ENCODE results near the gene FAM170A. TPM values are rescaled to one million over a fixed set of nuclear protein-coding genes. Genes with fewer than 3 reads are reported as not detected.

The FAM170A gene
- total and polyA plus RNA-seq, 7 donors: 0.17 to 0.25 TPM; not detected in 5

DNA sequence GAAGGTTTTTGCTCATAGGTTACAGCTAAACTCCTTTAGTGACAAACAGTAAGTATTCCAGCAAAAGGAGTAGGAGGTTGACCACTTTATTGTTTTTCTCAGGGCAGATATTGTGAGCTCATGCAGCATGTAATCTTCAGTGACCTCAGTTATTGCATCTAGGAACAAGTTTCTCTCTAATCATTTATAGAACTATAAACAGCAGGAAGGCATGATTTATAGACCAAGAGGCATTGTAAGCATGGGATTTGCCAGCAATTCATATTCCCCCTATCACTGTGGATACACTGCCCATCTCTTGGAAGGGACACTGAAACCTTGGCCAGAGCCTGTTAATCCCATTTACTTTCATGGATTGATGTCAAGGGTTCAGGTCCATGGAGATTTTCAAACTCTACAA is 15.4 kb upstream of the FAM170A start:
- Histone ChIP-seq H3K9me3 (no peaks in the 10 kb centered on the region), H3K27ac (no peak overlapping the region), H3K27me3 (ENCODE audit: insufficient read depth in 3 of 3, low read length in 2 of 3) (peaks cover 0 to 2% (median 0%) of the 10 kb centered on the region in 3 donors), H3K4me3 (no peak overlapping the region), H3K36me3 (ENCODE audit: insufficient read depth in 1 of 2, low read depth in 1 of 2) (no peaks in the 10 kb centered on the region), H3K4me1 (no peaks in the 10 kb centered on the region)
- DNase-seq (no peak), ATAC-seq (no peak)
- intact Hi-C loops (cut with DNase I): no loop called here
- TF ChIP-seq, protein P1, sequence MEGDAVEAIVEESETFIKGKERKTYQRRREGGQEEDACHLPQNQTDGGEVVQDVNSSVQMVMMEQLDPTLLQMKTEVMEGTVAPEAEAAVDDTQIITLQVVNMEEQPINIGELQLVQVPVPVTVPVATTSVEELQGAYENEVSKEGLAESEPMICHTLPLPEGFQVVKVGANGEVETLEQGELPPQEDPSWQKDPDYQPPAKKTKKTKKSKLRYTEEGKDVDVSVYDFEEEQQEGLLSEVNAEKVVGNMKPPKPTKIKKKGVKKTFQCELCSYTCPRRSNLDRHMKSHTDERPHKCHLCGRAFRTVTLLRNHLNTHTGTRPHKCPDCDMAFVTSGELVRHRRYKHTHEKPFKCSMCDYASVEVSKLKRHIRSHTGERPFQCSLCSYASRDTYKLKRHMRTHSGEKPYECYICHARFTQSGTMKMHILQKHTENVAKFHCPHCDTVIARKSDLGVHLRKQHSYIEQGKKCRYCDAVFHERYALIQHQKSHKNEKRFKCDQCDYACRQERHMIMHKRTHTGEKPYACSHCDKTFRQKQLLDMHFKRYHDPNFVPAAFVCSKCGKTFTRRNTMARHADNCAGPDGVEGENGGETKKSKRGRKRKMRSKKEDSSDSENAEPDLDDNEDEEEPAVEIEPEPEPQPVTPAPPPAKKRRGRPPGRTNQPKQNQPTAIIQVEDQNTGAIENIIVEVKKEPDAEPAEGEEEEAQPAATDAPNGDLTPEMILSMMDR (IDR thresholded peaks at IDR 0.05): no peak

- H3K36me3 ChIP-seq (ENCODE audit: insufficient read depth in 1 of 2, low read depth in 1 of 2): no peaks in the 10 kb centered on the region
- intact Hi-C loops (cut with DNase I): no loop called here
- no peak overlapping the region for H3K4me3 ChIP-seq
- no peak overlapping the region for H3K27ac ChIP-seq
- TF ChIP-seq, protein P1 (IDR thresholded peaks at IDR 0.05): no peak
- H3K4me1 ChIP-seq: no peaks in the 10 kb centered on the region
- WGBS, 3 donors: 39 to 50% (median 41%) methylated on average over 2 of the region's 2 CpGs
- DNase-seq (no peak), ATAC-seq (no peak)
- no peaks in the 10 kb centered on the region for H3K9me3 ChIP-seq
- H3K27me3 ChIP-seq (ENCODE audit: insufficient read depth in 3 of 3, low read length in 2 of 3): peaks cover 0 to 2% (median 0%) of the 10 kb centered on the region in 3 donors
These were observed 14.5 kb upstream of the FAM170A start for GRCh38 chr5:119614838-119615237.

- intact Hi-C loops (cut with DNase I): no loop called here
- no peak for DNase-seq
- Histone ChIP-seq H3K36me3 (ENCODE audit: insufficient read depth in 1 of 2, low read depth in 1 of 2) (no peaks in the 10 kb centered on the region), H3K27ac (no peak overlapping the region), H3K4me3 (no peak overlapping the region), H3K27me3 (ENCODE audit: insufficient read depth in 3 of 3, low read length in 2 of 3) (peaks cover 0 to 1% (median 0%) of the 10 kb centered on the region in 3 donors), H3K9me3 (no peaks in the 10 kb centered on the region), H3K4me1 (no peaks in the 10 kb centered on the region)
- TF ChIP-seq, protein P1 (IDR thresholded peaks at IDR 0.05): no peak
- WGBS, 3 donors: 31 to 52% (median 46%) methylated on average over 2 of the region's 2 CpGs
- ATAC-seq: no peak
These were observed 3.3 kb upstream of the FAM170A start for GRCh38 chr5:119626086-119626485.

- H3K27me3 ChIP-seq (ENCODE audit: insufficient read depth in 3 of 3, low read length in 2 of 3): peaks cover 0 to 3% (median 0%) of the 10 kb centered on the region in 3 donors
- ATAC-seq (no peak), DNase-seq (no peak)
- intact Hi-C loops (cut with DNase I): no loop called here
- no peak overlapping the region for H3K27ac ChIP-seq
- H3K9me3 ChIP-seq: no peaks in the 10 kb centered on the region
- no peak overlapping the region for H3K4me3 ChIP-seq
- H3K4me1 ChIP-seq: no peaks in the 10 kb centered on the region
- 76 to 80% (median 79%) methylated on average over 9 of the region's 9 CpGs for WGBS, 3 donors
- no peaks in the 10 kb centered on the region for H3K36me3 ChIP-seq (ENCODE audit: insufficient read depth in 1 of 2, low read depth in 1 of 2)
- TF ChIP-seq, protein P1 (IDR thresholded peaks at IDR 0.05): no peak
These were observed 1.5 kb downstream of the FAM170A start for GRCh38 chr5:119630752-119631440.

- Histone ChIP-seq H3K9me3 (no peaks in the 10 kb centered on the region), H3K27ac (no peak overlapping the region), H3K4me3 (no peak overlapping the region), H3K27me3 (ENCODE audit: insufficient read depth in 3 of 3, low read length in 2 of 3) (peaks cover 0 to 3% (median 0%) of the 10 kb centered on the region in 3 donors), H3K36me3 (ENCODE audit: insufficient read depth in 1 of 2, low read depth in 1 of 2) (no peaks in the 10 kb centered on the region), H3K4me1 (no peaks in the 10 kb centered on the region)
- TF ChIP-seq, protein P1 (IDR thresholded peaks at IDR 0.05): no peak
- no peak for DNase-seq
- intact Hi-C loops (cut with DNase I): no loop called here
- ATAC-seq: no peak
- 91 to 94% (median 94%) methylated on average over 3 of the region's 3 CpGs for WGBS, 3 donors
These were observed 2.3 kb downstream of the FAM170A start for GRCh38 chr5:119631660-119632059.

Measured in psoas muscle (tissue), 8 donors.